K562 (cell line): Measurements from ENCODE around the gene ST6GAL1. TPM values are rescaled to one million over a fixed set of nuclear protein-coding genes. Genes with fewer than 3 reads are reported as not detected.
"Not testable (repeated sequence)": the region's sequence is repeated elsewhere in the genome, so short reads cannot be mapped to it uniquely, and the experiment has no call there.

Source experiments
- ATAC-seq: fragments of 200-7000 bp; cut with Tn5 transposase; 3 replicates; pipeline ENCODE4 v1.9.1; 2020; ENCODE audit warnings: moderate library complexity
- BruUV-seq: library from RNA; stranded (reverse); fragments of 400-500 nt; replicated peaks from 2 replicates; lab custom pipeline; 2021; lab: Mats Ljungman, UMichigan
- CTCF ChIA-PET: fragments of 300-600 bp; formaldehyde crosslinking; extraction: SDS; loops from one replicate; lab custom pipeline; 2021; ENCODE audit warnings: low intra/inter-chr PET ratio; lab: Yijun Ruan, JAX
- POLR2A ChIA-PET: fragments of 300-600, 350-650 bp; sonication (Branson Sonifier 250); formaldehyde crosslinking; extraction: SDS; loops from one replicate; lab custom pipeline; 2021; ENCODE audit warnings: antibody characterized with exemption, inconsistent platforms; lab: Yijun Ruan, JAX
- DNase-seq, 4 experiments: peaks; one replicate each; pipeline versions ENCODE4 v3.0.0 to v3.0.0-alpha.2; 2011 to 2018; ENCODE audit warnings: low spot score in 3 of 4, mixed read lengths in 3 of 4; ENCODE audit errors: extremely low read depth in 1 of 4
- FAIRE-seq: peaks from 2 replicates; lab custom pipeline; 2011; peaks lifted over from hg19 to GRCh38; lab: Jason Lieb, UNC
- H2AFZ ChIP-seq: 2 replicates; pipeline ENCODE4 v1.6.0; 2011; ENCODE audit warnings: low read depth, low read length, control low read depth, inconsistent platforms
- H3K27ac ChIP-seq: fragments of 200-600 bp; 3 replicates; pipeline ENCODE4 v1.8.0; 2011; ENCODE audit warnings: low read depth, mild to moderate bottlenecking, control low read depth, inconsistent platforms, low read length, moderate library complexity, mixed read lengths; ENCODE audit errors: extremely low read depth
- H3K27me3 ChIP-seq, 2 experiments: fragments of 300-600 bp in 1 of 2; 2 replicates in 1 of 2; 3 replicates in 1 of 2; pipeline versions ENCODE4 v1.6.0 to v1.8.0; 2011; ENCODE audit warnings: inconsistent platforms in 2 of 2, low read length in 2 of 2, mild to moderate bottlenecking in 1 of 2, mixed read lengths in 1 of 2, moderate library complexity in 1 of 2; ENCODE audit not compliant: control insufficient read depth in 2 of 2, insufficient read depth in 2 of 2
- H3K36me3 ChIP-seq: fragments of 300-600 bp; 3 replicates; pipeline ENCODE4 v1.8.0; 2011; ENCODE audit warnings: mild to moderate bottlenecking, low read length, inconsistent platforms; ENCODE audit not compliant: control insufficient read depth, insufficient read depth
- H3K4me1 ChIP-seq, 2 experiments: fragments of 200-600 bp in 1 of 2; replicated peaks in 1 of 2; 2 replicates in 1 of 2; 3 replicates in 1 of 2; pipeline versions ENCODE4 v1.5.1 to v1.8.0; 2011; ENCODE audit warnings: inconsistent platforms in 2 of 2, low read length in 2 of 2, mild to moderate bottlenecking in 1 of 2, mixed read lengths in 1 of 2, moderate library complexity in 1 of 2; ENCODE audit not compliant: control insufficient read depth in 2 of 2, insufficient read depth in 2 of 2
- H3K4me2 ChIP-seq: 2 replicates; pipeline ENCODE4 v1.6.1; 2011; ENCODE audit warnings: low read length, control low read depth, inconsistent platforms, mixed read lengths; ENCODE audit not compliant: insufficient read depth
- H3K4me3 ChIP-seq: fragments of 200-600 bp; sonication (generic), shearing (Covaris generic); 2 replicates; pipeline ENCODE4 v1.5.1; 2016; ENCODE audit warnings: control low read depth, inconsistent platforms
- H3K79me2 ChIP-seq: fragments of 200-600 bp; 3 replicates; pipeline ENCODE4 v1.8.0; 2011; ENCODE audit warnings: low read length, inconsistent platforms; ENCODE audit not compliant: control insufficient read depth, insufficient read depth
- H3K9ac ChIP-seq, 2 experiments: 2 replicates each; pipeline versions ENCODE4 v1.6.0 to v1.6.1; 2011; ENCODE audit warnings: low read depth in 2 of 2, low read length in 2 of 2, control low read depth in 1 of 2, inconsistent platforms in 1 of 2, mild to moderate bottlenecking in 1 of 2, mixed read lengths in 1 of 2; ENCODE audit not compliant: insufficient read depth in 1 of 2
- H3K9me1 ChIP-seq: one replicate; pipeline ENCODE4 v1.6.0; 2011; ENCODE audit warnings: inconsistent platforms, mild to moderate bottlenecking, low read length, moderate library complexity; ENCODE audit not compliant: control insufficient read depth, insufficient read depth
- H3K9me3 ChIP-seq: replicated peaks from 2 replicates; pipeline ENCODE4 v1.5.1; 2011; ENCODE audit warnings: low read depth, low read length, inconsistent platforms; ENCODE audit not compliant: control insufficient read depth, insufficient read depth
- H4K20me1 ChIP-seq: replicated peaks from 2 replicates; pipeline ENCODE4 v1.6.1; 2011; ENCODE audit warnings: low read length, inconsistent platforms, mixed read lengths; ENCODE audit not compliant: control insufficient read depth, insufficient read depth
- BCOR ChIP-seq: fragments of 450-650 bp; IDR thresholded peaks from 2 replicates; pipeline ENCODE4 v1.6.1; 2016
- KDM1A ChIP-seq, 2 experiments: fragments of 450-650 bp; IDR thresholded peaks; 2 replicates each; pipeline ENCODE4 v1.6.1; 2016; ENCODE audit warnings: mild to moderate bottlenecking in 2 of 2
- SMARCA5 ChIP-seq: fragments of 450-650 bp; IDR thresholded peaks from 2 replicates; pipeline ENCODE4 v1.6.1; 2016
- ZNF146 ChIP-seq: IDR thresholded peaks from one replicate; pipeline ENCODE4 v1.6.1; 2018; ENCODE audit warnings: missing compliant biosample characterization; ENCODE audit not compliant: unreplicated experiment
- WGBS: fragments of 100-300 bp; shearing (Covaris generic); methylation state at CpG from one replicate; pipeline ENCODE4 v1.1.6; 2016; ENCODE audit warnings: low coverage, mixed read lengths; ENCODE audit not compliant: insufficient coverage; ENCODE audit errors: missing lambda C conversion rate; 5-methylcytosine and 5-hydroxymethylcytosine counted together
- in situ Hi-C: fragments of 300-500 bp; cut with MboI; formaldehyde crosslinking; loops from 4 replicates; pipeline ENCODE4 v1.15.0; 2018; ENCODE audit warnings: inconsistent platforms, mixed read lengths
- intact Hi-C: fragments of 100-400 bp; cut with micrococcal nuclease; formaldehyde crosslinking; loops from 2 replicates; pipeline ENCODE4 v1.14.2; 2022
- polyA plus RNA-seq, 8 experiments: library from polyadenylated mRNA; depleted of rRNA in 4 of 8; stranded (reverse) in 5 of 8; unstranded in 3 of 8; fragments of >200 nt; fragmentation: Nextera tagmentation in 2 of 8; fragmentation: Illumina TruSeq in 1 of 8; extraction: Ambion mirVana in 2 of 8; extraction: Trizol in 1 of 8; gene quantifications; 2 replicates each; pipeline versions ENCODE4 v1.2.1 to v1.2.3, GENCODE V29; 2011 to 2014; ENCODE audit warnings: inconsistent platforms in 1 of 8, missing spikeins in 1 of 8
- total RNA-seq, 7 experiments: library from RNA; depleted of rRNA in 6 of 7; stranded (reverse); fragments of >200 nt in 6 of 7; fragmentation: Illumina TruSeq in 2 of 7; extraction: Trizol in 2 of 7; gene quantifications; 2 replicates each; pipeline versions ENCODE4 v1.2.1 to v1.2.3, GENCODE V29; 2011 to 2021; ENCODE audit warnings: low replicate concordance in 1 of 7
- TF ChIP-seq, protein P1 (sequence below): fragments of 450-650 bp; formaldehyde crosslinking; IDR thresholded peaks from 2 replicates; pipeline ENCODE4 v1.4.0; 2020; ENCODE audit warnings: mild to moderate bottlenecking, moderate library complexity
- TF ChIP-seq, protein P2 (sequence below): fragments of 250-450 bp; sonication (Bioruptor Pico); IDR thresholded peaks from 2 replicates; pipeline ENCODE4 v1.4.0; 2020

The ST6GAL1 gene
- total and polyA plus RNA-seq, 9 of the 15 experiments (the other 6 are each of a cell fraction or from before 2014, with no cell fraction given), result 31.9 to 145 (median 71.0) TPM

DNA sequence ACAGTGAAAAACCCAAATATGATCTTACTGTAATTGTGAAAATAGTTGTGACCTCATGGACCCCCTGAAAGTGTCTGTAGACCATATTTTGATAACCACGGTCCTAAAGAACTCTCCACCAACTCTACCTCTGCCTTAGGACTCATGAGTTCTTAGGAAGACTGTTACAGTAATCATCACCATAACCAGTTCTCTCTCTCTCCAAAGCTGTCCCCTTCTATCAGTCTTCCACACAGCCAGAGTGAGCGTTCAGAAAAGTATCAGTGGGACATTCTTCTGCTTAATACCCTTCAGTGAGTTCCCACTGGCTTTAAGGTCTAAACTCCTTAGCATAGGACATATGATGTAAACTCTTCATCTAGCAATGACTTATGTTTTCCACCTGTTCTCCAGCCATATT, 27.6 kb upstream of the ST6GAL1 start (continued):
- TF ChIP-seq, protein P1, sequence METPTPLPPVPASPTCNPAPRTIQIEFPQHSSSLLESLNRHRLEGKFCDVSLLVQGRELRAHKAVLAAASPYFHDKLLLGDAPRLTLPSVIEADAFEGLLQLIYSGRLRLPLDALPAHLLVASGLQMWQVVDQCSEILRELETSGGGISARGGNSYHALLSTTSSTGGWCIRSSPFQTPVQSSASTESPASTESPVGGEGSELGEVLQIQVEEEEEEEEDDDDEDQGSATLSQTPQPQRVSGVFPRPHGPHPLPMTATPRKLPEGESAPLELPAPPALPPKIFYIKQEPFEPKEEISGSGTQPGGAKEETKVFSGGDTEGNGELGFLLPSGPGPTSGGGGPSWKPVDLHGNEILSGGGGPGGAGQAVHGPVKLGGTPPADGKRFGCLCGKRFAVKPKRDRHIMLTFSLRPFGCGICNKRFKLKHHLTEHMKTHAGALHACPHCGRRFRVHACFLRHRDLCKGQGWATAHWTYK, result no peak
- TF ChIP-seq, protein P2, sequence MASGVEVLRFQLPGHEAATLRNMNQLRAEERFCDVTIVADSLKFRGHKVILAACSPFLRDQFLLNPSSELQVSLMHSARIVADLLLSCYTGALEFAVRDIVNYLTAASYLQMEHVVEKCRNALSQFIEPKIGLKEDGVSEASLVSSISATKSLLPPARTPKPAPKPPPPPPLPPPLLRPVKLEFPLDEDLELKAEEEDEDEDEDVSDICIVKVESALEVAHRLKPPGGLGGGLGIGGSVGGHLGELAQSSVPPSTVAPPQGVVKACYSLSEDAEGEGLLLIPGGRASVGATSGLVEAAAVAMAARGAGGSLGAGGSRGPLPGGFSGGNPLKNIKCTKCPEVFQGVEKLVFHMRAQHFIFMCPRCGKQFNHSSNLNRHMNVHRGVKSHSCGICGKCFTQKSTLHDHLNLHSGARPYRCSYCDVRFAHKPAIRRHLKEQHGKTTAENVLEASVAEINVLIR, result no peak

DNA sequence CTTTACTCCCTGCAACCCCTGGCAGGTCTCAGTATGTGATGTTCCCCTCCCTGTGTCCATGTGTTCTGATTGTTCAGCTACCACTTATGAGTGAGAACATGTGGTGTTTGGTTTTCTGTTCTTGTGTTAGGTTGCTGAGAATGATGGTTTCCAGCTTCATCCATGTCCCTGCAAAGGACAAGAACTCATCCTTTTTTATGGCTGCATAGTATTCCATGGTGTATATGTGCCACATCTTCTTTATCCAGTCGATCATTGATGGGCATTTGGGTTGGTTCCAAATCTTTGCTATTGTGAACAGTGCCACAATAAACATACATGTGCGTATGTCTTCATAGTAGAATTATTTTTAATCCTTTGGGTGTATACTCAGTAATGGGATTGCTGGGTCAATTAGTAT, 26.6 kb upstream of the ST6GAL1 start:
- 72% methylated on average over 2 of the region's 2 CpGs for WGBS
- CTCF ChIA-PET, result not testable (repeated sequence)

More for the DNA sequence above, 26.6 kb upstream of the ST6GAL1 start:
- H3K9me1 ChIP-seq, POLR2A ChIA-PET, in situ Hi-C loops, H3K27me3 ChIP-seq, H3K9ac ChIP-seq, DNase-seq, BruUV-seq, H4K20me1 ChIP-seq, H3K9me3 ChIP-seq, H3K4me3 ChIP-seq, H3K36me3 ChIP-seq, intact Hi-C loops, H3K4me2 ChIP-seq, FAIRE-seq, H3K79me2 ChIP-seq, H2AFZ ChIP-seq, H3K27ac ChIP-seq, ATAC-seq: not testable (repeated sequence)
- H3K4me1 ChIP-seq, result peaks cover 3 to 19% of the 10 kb centered on the region in 2 experiments; a peak in 3 of 5 replicates
- TF ChIP-seq SMARCA5 (0 out of 2 replicates have a peak, but pooled peaks have one; percentile 23), BCOR (peak; percentile 88; the same call in 1 of the 2 replicates), KDM1A (IDR thresholded peaks at IDR 0.05) (peak in 1 of 2 experiments; percentile 39; a peak in 1 of 4 replicates), ZNF146 (CRISPR knock-in tag) (peak; percentile 92)
